H1 (cell line): ENCODE data around the gene ZDHHC24. TPM values are rescaled to one million over a fixed set of nuclear protein-coding genes. Genes with fewer than 3 reads are reported as not detected.
A peak's percentile ranks its signal among the peaks of the same experiment; 100 is the strongest.

Experiments used
- CTCF ChIA-PET: fragments of 300-600 bp; sonication (Branson Sonifier 250); formaldehyde crosslinking; loops from one replicate; lab custom pipeline; 2021; ENCODE audit not compliant: partially characterized antibody; lab: Charles Lee
- POLR2A ChIA-PET: fragments of 300-600 bp; sonication (Branson Sonifier 250); formaldehyde crosslinking; loops from one replicate; lab custom pipeline; 2021; ENCODE audit warnings: inconsistent platforms; ENCODE audit not compliant: partially characterized antibody; lab: Charles Lee
- DNase-seq, 2 experiments: peaks; one replicate each; pipeline versions ENCODE4 v3.0.0 to v3.0.0-alpha.2; 2010 to 2022; ENCODE audit warnings: low spot score in 2 of 2, low read depth in 1 of 2, mixed read lengths in 1 of 2
- FAIRE-seq: peaks from 2 replicates; lab custom pipeline; 2011; peaks lifted over from hg19 to GRCh38; lab: Jason Lieb, UNC
- H2AFZ ChIP-seq: 2 replicates; pipeline ENCODE4 v1.8.1; 2012; ENCODE audit warnings: low read length, inconsistent platforms
- H2AK5ac ChIP-seq: 2 replicates; pipeline ENCODE4 v1.6.1; 2013; ENCODE audit warnings: low read depth, low read length
- H2BK120ac ChIP-seq: replicated peaks from 2 replicates; pipeline ENCODE3; 2013; ENCODE audit warnings: low read depth, low read length, inconsistent platforms
- H2BK12ac ChIP-seq: 2 replicates; pipeline ENCODE4 v1.6.1; 2013; ENCODE audit warnings: low read depth, low read length
- H2BK15ac ChIP-seq: 2 replicates; pipeline ENCODE4 v1.6.1; 2013; ENCODE audit warnings: low read length
- H2BK20ac ChIP-seq: 2 replicates; pipeline ENCODE4 v1.6.1; 2013; ENCODE audit warnings: low read length
- H2BK5ac ChIP-seq: 2 replicates; pipeline ENCODE4 v1.6.1; 2013; ENCODE audit warnings: low read depth, low read length
- H3K14ac ChIP-seq: 2 replicates; pipeline ENCODE4 v1.6.1; 2013; ENCODE audit warnings: inconsistent platforms; ENCODE audit not compliant: insufficient read length
- H3K18ac ChIP-seq: 2 replicates; pipeline ENCODE4 v1.6.1; 2013; ENCODE audit warnings: low read length; ENCODE audit errors: extremely low read depth
- H3K23ac ChIP-seq: 2 replicates; pipeline ENCODE4 v1.6.1; 2013; ENCODE audit warnings: inconsistent platforms; ENCODE audit not compliant: insufficient read length
- H3K23me2 ChIP-seq: 2 replicates; pipeline ENCODE4 v1.6.1; 2013; ENCODE audit warnings: low read depth, low read length
- H3K27ac ChIP-seq: 2 replicates; pipeline ENCODE4 v1.6.1; 2011; ENCODE audit warnings: low read depth, low read length, inconsistent platforms
- H3K27me3 ChIP-seq, 4 experiments: replicated peaks in 1 of 4; 1 replicate in 1 of 4; 2 replicates in 3 of 4; pipeline versions ENCODE4 v1.6.1 to v1.8.1; 2011 to 2013; ENCODE audit warnings: low read length in 3 of 4, mild to moderate bottlenecking in 3 of 4, inconsistent platforms in 2 of 4, mixed read lengths in 2 of 4, moderate library complexity in 1 of 4; ENCODE audit not compliant: control insufficient read depth in 3 of 4, insufficient read depth in 3 of 4; ENCODE audit errors: extremely low read depth in 1 of 4
- H3K36me3 ChIP-seq, 4 experiments: 2 replicates each; pipeline versions ENCODE4 v1.6.1 to v1.8.1; 2011 to 2013; ENCODE audit warnings: mild to moderate bottlenecking in 4 of 4, low read length in 3 of 4, moderate library complexity in 2 of 4, control low read depth in 1 of 4, inconsistent platforms in 1 of 4; ENCODE audit not compliant: insufficient read depth in 4 of 4, control insufficient read depth in 2 of 4
- H3K4ac ChIP-seq: replicated peaks from 2 replicates; pipeline ENCODE3; 2013; ENCODE audit warnings: low read length, low read depth, mixed read lengths, inconsistent platforms; ENCODE audit not compliant: insufficient read length
- H3K4me1 ChIP-seq, 4 experiments: replicated peaks in 1 of 4; 1 replicate in 1 of 4; 2 replicates in 3 of 4; pipeline versions ENCODE4 v1.6.1 to v1.8.1; 2011 to 2013; ENCODE audit warnings: low read length in 3 of 4, inconsistent platforms in 2 of 4, mixed read lengths in 1 of 4; ENCODE audit not compliant: insufficient read depth in 4 of 4, control insufficient read depth in 3 of 4
- H3K4me2 ChIP-seq, 2 experiments: 2 replicates each; pipeline versions ENCODE4 v1.6.1 to v1.8.1; 2011 to 2013; ENCODE audit warnings: low read depth in 2 of 2, low read length in 2 of 2, control low read depth in 1 of 2, inconsistent platforms in 1 of 2, mild to moderate bottlenecking in 1 of 2; ENCODE audit not compliant: insufficient read depth in 1 of 2
- H3K4me3 ChIP-seq, 4 experiments: fragments of 200-600, 300-600 bp in 1 of 4; sonication (generic), shearing (Covaris generic), sonication (Bioruptor Twin) in 1 of 4; 2 replicates each; pipeline versions ENCODE4 v1.5.1 to v1.8.1; 2011 to 2016; ENCODE audit warnings: low read length in 4 of 4, low read depth in 3 of 4, control low read depth in 2 of 4, inconsistent platforms in 2 of 4, mild to moderate bottlenecking in 2 of 4, mixed read lengths in 1 of 4, moderate library complexity in 1 of 4; ENCODE audit not compliant: insufficient read depth in 2 of 4; ENCODE audit errors: extremely low read depth in 1 of 4
- H3K56ac ChIP-seq: replicated peaks from 2 replicates; pipeline ENCODE3; 2013; ENCODE audit warnings: low read depth, mild to moderate bottlenecking, mixed read lengths, low read length, inconsistent platforms; ENCODE audit not compliant: insufficient read length
- H3K79me1 ChIP-seq: 2 replicates; pipeline ENCODE4 v1.6.1; 2013; ENCODE audit warnings: low read depth, low read length, control low read depth
- H3K79me2 ChIP-seq, 2 experiments: 2 replicates each; pipeline versions ENCODE4 v1.6.1 to v1.8.1; 2012 to 2013; ENCODE audit warnings: low read length in 2 of 2, mild to moderate bottlenecking in 2 of 2, inconsistent platforms in 1 of 2; ENCODE audit not compliant: insufficient read depth in 2 of 2, control insufficient read depth in 1 of 2
- H3K9ac ChIP-seq, 4 experiments: replicated peaks in 1 of 4; 1 replicate in 1 of 4; 2 replicates in 3 of 4; pipeline versions ENCODE4 v1.6.1 to v1.8.1; 2011 to 2013; ENCODE audit warnings: low read depth in 3 of 4, low read length in 3 of 4, control low read depth in 2 of 4, mild to moderate bottlenecking in 2 of 4, moderate library complexity in 2 of 4, inconsistent platforms in 1 of 4; ENCODE audit errors: extremely low read depth in 1 of 4
- H3K9me3 ChIP-seq, 2 experiments: 2 replicates each; pipeline versions ENCODE4 v1.6.1 to v1.8.1; 2012 to 2013; ENCODE audit warnings: mild to moderate bottlenecking in 2 of 2, moderate library complexity in 2 of 2, control low read depth in 1 of 2, inconsistent platforms in 1 of 2, low read depth in 1 of 2, low read length in 1 of 2, mixed read lengths in 1 of 2; ENCODE audit not compliant: insufficient read depth in 2 of 2
- H4K20me1 ChIP-seq, 2 experiments: replicated peaks in 1 of 2; 2 replicates each; pipeline versions ENCODE3 to v1.8.1; 2011 to 2013; ENCODE audit warnings: inconsistent platforms in 2 of 2, low read length in 2 of 2, mild to moderate bottlenecking in 1 of 2; ENCODE audit not compliant: insufficient read depth in 2 of 2, control insufficient read depth in 1 of 2
- H4K5ac ChIP-seq: 2 replicates; pipeline ENCODE4 v1.6.1; 2013; ENCODE audit warnings: low read length, low read depth, mixed read lengths, inconsistent platforms; ENCODE audit not compliant: insufficient read length
- H4K8ac ChIP-seq: 2 replicates; pipeline ENCODE4 v1.8.0; 2013; ENCODE audit warnings: mild to moderate bottlenecking, moderate library complexity, low read length, inconsistent platforms; ENCODE audit not compliant: insufficient read depth; ENCODE audit errors: extremely low read depth
- H4K91ac ChIP-seq: replicated peaks from 2 replicates; pipeline ENCODE3; 2013; ENCODE audit warnings: low read length, mixed read lengths, inconsistent platforms; ENCODE audit not compliant: insufficient read length
- ASH2L ChIP-seq: fragments of 200-600, 300-600 bp; sonication (generic); IDR thresholded peaks from one replicate; pipeline ENCODE4 v1.7.1; 2017; ENCODE audit warnings: low read length
- E2F6 ChIP-seq: IDR thresholded peaks from 2 replicates; pipeline ENCODE4 v1.6.1; 2012; ENCODE audit warnings: inconsistent platforms
- KDM4A ChIP-seq: IDR thresholded peaks from one replicate; pipeline ENCODE4 v1.7.1; 2012; ENCODE audit warnings: low read depth, mild to moderate bottlenecking, moderate library complexity, low read length, inconsistent platforms; ENCODE audit not compliant: severe bottlenecking
- POLR2AphosphoS5 ChIP-seq: IDR thresholded peaks from 2 replicates; pipeline ENCODE4 v1.6.1; 2011; ENCODE audit warnings: low read depth, low read length
- WGBS, 2 experiments: shearing (Covaris generic) in 1 of 2; methylation state at CpG; one replicate each; pipeline versions ENCODE4 v1.1.6 to v1.1.7; 2013 to 2015; ENCODE audit warnings: low lambda C conversion rate in 2 of 2, mixed read lengths in 2 of 2, inconsistent platforms in 1 of 2, low coverage in 1 of 2, missing lambda C conversion rate in 1 of 2; ENCODE audit not compliant: insufficient replicate concordance in 2 of 2, insufficient coverage in 1 of 2, insufficient read length in 1 of 2; ENCODE audit errors: extremely low coverage in 1 of 2, missing lambda C conversion rate in 1 of 2; 5-methylcytosine and 5-hydroxymethylcytosine counted together
- polyA plus RNA-seq, 7 experiments: library from polyadenylated mRNA; depleted of rRNA in 3 of 7; stranded (reverse) in 5 of 7; unstranded in 2 of 7; fragments of >200 nt in 5 of 7; fragments of 200-250 nt in 2 of 7; gene quantifications; 1 replicate in 5 of 7; 2 replicates in 1 of 7; 4 replicates in 1 of 7; pipeline versions ENCODE4 v1.2.1 to v1.2.3, GENCODE V29; 2011 to 2013; ENCODE audit warnings: missing spikeins in 2 of 7, mixed read lengths in 2 of 7
- total RNA-seq: library from RNA; stranded (reverse); fragmentation: NEBNext Ultra II Directional; extraction: Animal tissue kit (Norgen Biotek cat#: 25700); gene quantifications from 2 replicates; pipeline ENCODE4 v1.2.1, GENCODE V29; 2021

The ZDHHC24 gene
- total and polyA plus RNA-seq, 2 of the 8 experiments (the other 6 are each of a cell fraction or from before 2014, with no cell fraction given) = 8.4 to 9.7 TPM

GRCh38 chr11:66564538-66564937 lies 18.7 kb upstream of the ZDHHC24 start:
- no peak overlapping the region for H3K23ac ChIP-seq
- no peak overlapping the region for H3K4ac ChIP-seq
- no peak overlapping the region; the same call in none of the 2 replicates for H2BK5ac ChIP-seq
- no peaks in the 10 kb centered on the region for H3K79me1 ChIP-seq
- H3K56ac ChIP-seq = no peak overlapping the region
- H3K27ac ChIP-seq = no peak overlapping the region
- H3K27me3 ChIP-seq = no peaks in the 10 kb centered on the region
- no peaks in the 10 kb centered on the region for H3K79me2 ChIP-seq
- H3K36me3 ChIP-seq = peaks cover 10 to 35% (median 31%) of the 10 kb centered on the region in 4 experiments
- H4K20me1 ChIP-seq = no peaks in the 10 kb centered on the region
- H2AK5ac ChIP-seq = no peak overlapping the region
- no peak overlapping the region for H3K4me2 ChIP-seq
- TF ChIP-seq KDM4A (no peak), ASH2L (no peak), E2F6 (0 out of 2 replicates have a peak, but pooled peaks have one; percentile 14), POLR2AphosphoS5 (peak; percentile 23; the same call in 1 of the 2 replicates)
- H2AFZ ChIP-seq = no peak overlapping the region
- no peak overlapping the region for H2BK15ac ChIP-seq
- H3K9ac ChIP-seq = no peak overlapping the region
- no peak overlapping the region for H2BK12ac ChIP-seq
- no peak overlapping the region for H4K91ac ChIP-seq
- no peak overlapping the region; the same call in 1 of the 2 replicates for H4K8ac ChIP-seq
- H3K4me1 ChIP-seq = peaks cover 0 to 5% (median 3%) of the 10 kb centered on the region in 4 experiments; a peak in 3 of 7 replicates
- H3K9me3 ChIP-seq = no peaks in the 10 kb centered on the region
- CTCF ChIA-PET = interaction anchor here (0.9 kb wide), 1 partner anchor 275 kb away, joined by 3 read pairs; no protein-coding TSS in a partner anchor
- no peak overlapping the region for H3K18ac ChIP-seq
- H2BK120ac ChIP-seq = no peak overlapping the region
- no peak for DNase-seq
- no peak overlapping the region for H3K4me3 ChIP-seq
- FAIRE-seq = no peak
- H3K14ac ChIP-seq = no peak overlapping the region
- H4K5ac ChIP-seq = no peak overlapping the region
- no peak overlapping the region for H2BK20ac ChIP-seq
- 90% methylated on average over 14 of the region's 14 CpGs; no CpG with 5 or more reads in 1 of the 2 experiments for WGBS, 2 experiments
- H3K23me2 ChIP-seq = no peaks in the 10 kb centered on the region
- POLR2A ChIA-PET = interaction anchor here (1.1 to 7.4 kb wide), 9 partner anchors 8 to 128 kb away, joined by 3 to 54 read pairs (median 6); partner anchors contain the start of genes ACTN3, RBM14, RBM4 and ZDHHC24
